GM21367 (cell line): ENCODE data around the gene GAL3ST1.
"Not testable (repeated sequence)": the region's sequence is repeated elsewhere in the genome, so short reads cannot be mapped to it uniquely, and the experiment has no call there.

Experiments
- ATAC-seq: cut with Tn5 transposase; IDR thresholded peaks from one replicate; pipeline ENCODE4 v1.9.1; 2021; ENCODE audit not compliant: unreplicated experiment

GAL3ST1 gene

GRCh38 chr22:30574095-30574981 lies at the start of gene GAL3ST1:
Gene GAL3ST1, minus strand, starts transcription at chr22:30574665. Its CDS starts 17,273 bp downstream, at chr22:30557392.
- no peak for ATAC-seq

- not testable (repeated sequence) for ATAC-seq
These were observed 45.4 kb upstream of the GAL3ST1 start for GRCh38 chr22:30619909-30620308.

DNA sequence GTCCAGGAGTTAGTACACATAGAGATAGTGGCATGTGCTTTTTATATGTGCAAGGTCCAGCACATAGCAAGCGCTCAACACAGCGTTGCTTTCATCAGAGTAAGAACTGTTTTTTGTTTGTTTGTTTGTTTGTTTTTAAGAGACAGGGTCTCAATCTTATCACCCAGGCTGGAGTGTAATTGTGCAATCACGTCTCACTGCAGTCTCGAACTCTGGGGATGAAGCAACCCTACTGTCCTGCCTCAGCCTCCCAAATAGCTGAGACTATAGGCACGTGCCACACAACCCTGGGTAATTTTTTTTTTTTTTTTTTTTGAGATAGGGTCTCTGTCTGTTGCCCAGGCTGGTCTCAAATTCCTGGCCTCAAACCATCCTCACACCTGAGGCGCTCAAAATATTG lies 43.4 kb upstream of the GAL3ST1 start:
- no peak for ATAC-seq

DNA sequence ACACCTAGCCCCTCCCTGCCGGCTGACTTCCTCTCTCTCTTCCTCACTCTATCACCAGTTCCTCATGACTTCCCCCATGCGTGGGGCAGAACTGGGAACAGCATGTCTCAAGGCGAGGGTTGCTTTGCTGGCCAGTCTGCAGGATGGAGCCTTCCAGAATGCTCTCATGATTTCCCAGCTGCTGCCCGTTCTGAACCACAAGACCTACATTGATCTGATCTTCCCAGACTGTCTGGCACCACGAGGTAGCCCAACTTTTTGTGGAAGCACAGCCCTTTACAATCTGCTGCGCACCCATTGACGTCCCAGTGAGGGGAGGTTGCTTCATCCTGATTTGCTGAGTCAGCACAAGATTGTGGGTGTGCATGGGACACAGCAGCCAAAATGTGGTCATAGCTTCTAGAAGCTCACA lies 41.1 kb upstream of the GAL3ST1 start:
- no peak for ATAC-seq

DNA sequence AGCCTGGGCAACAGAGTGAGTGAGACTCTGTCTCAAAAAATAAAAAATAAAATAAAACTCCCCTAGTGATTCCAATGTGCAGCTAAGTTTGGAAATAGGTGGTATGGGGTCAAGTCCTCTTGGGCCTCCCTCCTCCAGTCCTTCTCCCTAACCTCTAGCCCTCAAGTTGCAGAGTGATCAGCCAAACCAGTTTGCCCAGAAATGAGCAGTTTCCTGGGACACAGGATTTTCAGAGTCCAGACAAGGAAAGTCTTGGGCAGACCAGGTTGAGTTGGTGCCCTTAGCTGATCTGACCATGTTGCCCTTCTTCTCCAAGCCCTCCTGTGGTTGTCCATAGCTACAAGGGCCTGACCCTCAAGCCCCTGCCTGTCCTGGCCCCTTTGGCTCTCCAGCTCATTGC lies 40.4 kb upstream of the GAL3ST1 start:
- no peak for ATAC-seq

DNA sequence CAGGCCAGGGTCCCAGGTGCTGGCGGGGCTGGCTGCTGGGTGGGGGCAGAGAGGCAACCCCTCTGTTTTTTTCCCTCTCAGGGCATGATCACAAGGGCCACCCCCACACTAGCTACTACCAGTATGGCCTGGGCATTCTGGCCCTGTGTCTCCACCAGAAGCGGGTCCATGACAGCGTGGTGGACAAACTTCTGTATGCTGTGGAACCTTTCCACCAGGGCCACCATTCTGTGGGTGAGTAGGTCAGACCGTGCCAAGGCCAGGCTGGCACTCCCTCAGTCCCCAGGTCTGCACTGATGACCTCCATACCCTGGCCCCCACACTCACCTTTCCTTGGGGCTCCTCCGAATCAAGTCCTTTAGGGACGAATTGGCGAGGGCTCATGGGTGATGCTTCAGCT lies 39.8 kb upstream of the GAL3ST1 start:
- no peak for ATAC-seq

DNA sequence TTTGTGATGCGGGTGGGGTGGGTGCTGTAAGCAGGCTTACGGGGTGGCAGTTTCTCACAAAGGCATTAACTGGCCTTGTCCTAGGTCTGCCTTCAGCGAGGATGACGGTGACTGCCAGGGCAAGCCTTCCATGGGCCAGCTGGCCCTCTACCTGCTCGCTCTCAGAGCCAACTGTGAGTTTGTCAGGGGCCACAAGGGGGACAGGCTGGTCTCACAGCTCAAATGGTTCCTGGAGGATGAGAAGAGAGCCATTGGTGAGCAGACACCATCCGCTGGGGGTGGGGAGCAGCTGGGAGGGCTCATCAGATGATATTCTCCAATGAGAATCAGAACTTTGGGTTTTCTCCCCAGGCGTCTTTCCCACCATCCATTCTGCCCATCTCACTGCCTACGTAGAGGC lies 38.3 kb upstream of the GAL3ST1 start:
- no peak for ATAC-seq

DNA sequence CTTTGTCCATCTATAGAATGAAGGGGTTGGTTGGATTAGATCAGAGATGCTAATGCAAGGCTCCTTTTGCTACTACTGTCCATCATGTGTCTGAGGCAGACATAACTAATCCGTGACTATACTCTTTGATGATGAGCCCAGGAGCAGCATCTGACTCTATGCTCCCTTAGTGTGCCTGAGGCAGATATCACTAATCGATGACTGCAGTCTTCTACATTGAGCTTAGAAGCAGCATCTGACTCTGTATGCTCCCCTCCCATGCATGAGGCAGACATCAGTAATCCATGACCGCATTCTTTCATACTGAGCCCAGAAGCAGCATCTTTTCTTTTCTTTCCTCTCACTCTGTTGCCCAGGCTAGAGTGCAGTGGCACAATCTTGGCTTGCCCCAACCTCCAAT lies 36.7 kb upstream of the GAL3ST1 start:
- ATAC-seq, result no peak

DNA sequence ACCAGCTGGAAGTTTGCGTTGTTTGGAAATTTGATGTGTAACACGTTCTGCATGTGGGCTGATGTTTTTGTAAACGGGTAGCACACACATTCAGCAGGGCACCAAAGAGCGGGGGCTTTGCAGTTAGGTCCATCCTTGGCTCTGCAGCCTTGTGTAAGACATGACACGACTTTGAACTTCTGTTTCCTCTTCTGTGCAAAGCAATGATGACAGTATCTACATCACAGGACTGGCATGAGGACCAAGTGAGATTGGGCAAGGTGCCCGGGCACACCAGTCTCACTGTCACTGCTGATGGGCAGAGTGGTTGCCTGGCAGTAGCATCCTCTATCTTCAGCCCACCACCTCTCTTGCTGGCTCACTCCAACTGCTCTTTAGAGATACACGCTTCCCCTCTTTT lies 35.8 kb upstream of the GAL3ST1 start:
- ATAC-seq, result no peak

DNA sequence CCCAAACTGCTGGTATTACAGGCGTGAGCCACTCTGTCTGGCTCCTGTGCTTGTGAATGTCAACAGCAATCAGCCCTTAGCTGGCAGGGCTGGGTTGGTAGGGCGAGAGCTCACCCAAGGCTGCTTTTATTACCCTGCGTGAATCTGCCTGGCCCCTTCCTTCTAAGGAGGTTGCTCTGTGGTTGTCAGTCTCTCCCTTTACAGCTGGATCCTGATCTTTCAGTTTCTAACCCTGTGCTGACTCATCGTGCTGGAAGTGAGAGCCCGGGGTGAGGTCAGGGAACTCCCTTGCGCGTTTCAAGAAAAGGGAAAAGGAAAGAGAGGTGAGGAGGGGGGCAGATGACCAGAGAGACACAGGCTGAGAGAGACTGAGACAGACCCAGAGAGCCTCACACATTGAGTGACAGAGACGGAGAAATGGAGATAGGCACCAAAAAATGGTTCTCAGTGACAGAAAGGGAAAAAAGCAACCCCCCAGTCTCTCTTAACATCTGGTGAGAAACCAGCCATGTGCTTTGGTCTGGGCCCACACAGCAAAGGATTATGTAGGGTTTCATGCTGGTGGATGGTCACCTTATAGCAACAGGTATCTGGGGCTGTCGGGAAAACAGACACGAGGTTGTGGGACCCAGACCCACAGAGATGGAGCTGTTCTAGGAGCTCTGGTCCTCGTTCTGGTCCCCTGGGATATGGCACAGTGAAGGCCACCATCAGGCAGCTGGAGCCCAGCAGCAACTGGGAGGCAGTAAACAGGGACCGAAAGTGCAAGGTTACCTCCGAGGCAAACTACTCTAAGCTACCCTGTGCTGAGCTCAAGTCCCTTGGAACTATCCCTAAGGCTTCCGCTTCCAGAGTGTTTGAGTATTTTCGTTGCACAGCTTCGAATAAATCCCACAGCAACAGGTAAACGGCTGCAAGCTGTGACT lies 35.1 kb upstream of the GAL3ST1 start:
- ATAC-seq, result no peak

GRCh38 chr22:30607939-30608338 lies 33.5 kb upstream of the GAL3ST1 start:
- ATAC-seq, result no peak

DNA sequence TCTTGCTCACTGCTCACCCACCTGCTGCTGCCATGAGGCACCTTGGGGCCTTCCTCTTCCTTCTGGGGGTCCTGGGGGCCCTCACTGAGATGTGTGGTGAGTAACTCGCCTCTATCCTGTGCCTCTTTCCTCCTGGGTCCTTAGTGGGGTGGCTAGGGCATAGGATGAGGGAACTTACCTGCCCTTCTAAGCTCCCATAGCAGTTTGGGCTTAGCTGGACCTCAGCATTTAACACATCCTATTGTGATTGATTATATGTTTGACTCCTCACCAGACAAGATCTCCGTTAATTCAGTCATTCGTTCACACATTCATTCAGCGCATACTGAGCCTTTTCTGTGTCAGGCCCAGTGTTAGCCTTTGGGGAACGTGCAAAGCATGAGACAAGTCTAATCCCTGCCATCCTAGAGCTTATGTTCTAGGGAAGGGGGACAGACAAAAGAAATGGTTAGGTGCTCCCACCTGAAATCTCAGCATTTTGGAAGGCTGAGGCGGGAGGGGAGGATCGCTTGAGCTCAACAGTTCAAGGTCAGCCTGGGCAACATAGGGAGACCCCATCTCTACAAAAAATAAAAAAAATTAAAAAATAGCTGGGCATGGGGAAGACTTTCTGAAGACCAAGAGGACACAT lies 33.0 kb upstream of the GAL3ST1 start:
- no peak for ATAC-seq

- peak; percentile 40 for ATAC-seq
These were observed 32.2 kb upstream of the GAL3ST1 start, which contains the start of gene TCN2 for GRCh38 chr22:30606455-30607299. Gene TCN2, plus strand, starts transcription at chr22:30607174. Its CDS starts 158 bp downstream, at chr22:30607332.

GRCh38 chr22:30605449-30606110 lies 31.1 kb upstream of the GAL3ST1 start:
- no peak for ATAC-seq

- no peak for ATAC-seq
These were observed 30.3 kb upstream of the GAL3ST1 start for GRCh38 chr22:30604723-30605122.

- ATAC-seq, result no peak
These were observed 29.3 kb upstream of the GAL3ST1 start for GRCh38 chr22:30603801-30604200.

- ATAC-seq, result no peak
These were observed 27.6 kb upstream of the GAL3ST1 start for GRCh38 chr22:30602049-30602448.

- ATAC-seq, result no peak
These were observed 27.0 kb upstream of the GAL3ST1 start for GRCh38 chr22:30601464-30601863.

DNA sequence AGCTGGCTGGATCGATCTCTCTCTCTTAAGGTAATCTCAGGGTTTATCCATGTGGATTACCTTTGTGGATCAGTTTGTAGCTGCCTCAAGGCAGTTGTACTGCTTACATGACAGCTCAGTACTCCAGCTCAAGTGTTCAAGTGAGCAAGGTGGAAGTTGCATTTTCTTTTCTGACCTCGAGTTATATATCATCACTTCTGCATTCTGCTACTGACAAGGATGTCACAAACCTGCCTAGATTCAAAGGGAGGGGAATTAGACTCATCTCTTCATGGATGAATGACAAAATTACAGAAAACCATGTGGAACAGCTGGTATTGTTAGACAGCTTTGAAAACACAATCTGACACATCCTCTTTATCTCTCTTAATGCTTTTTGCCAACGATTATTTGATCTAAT lies 26.5 kb upstream of the GAL3ST1 start:
- no peak for ATAC-seq

- ATAC-seq, result no peak
These were observed 24.5 kb upstream of the GAL3ST1 start for GRCh38 chr22:30598986-30599385.
